GM23338 (cell line): ENCODE results near the gene MAP1LC3B2. TPM values are rescaled to one million over a fixed set of nuclear protein-coding genes. Genes with fewer than 3 reads are reported as not detected.

Experiments used
- ATAC-seq: fragments of 200-7000 bp; cut with Tn5 transposase; 3 replicates; pipeline ENCODE4 v1.9.1; 2020
- DNase-seq: peaks from one replicate; pipeline ENCODE4 v3.0.0-alpha.2; 2015; ENCODE audit warnings: low spot score
- H2AFZ ChIP-seq: fragments of 200-600 bp; sonication (generic); 2 replicates; pipeline ENCODE4 v1.8.0; 2016; ENCODE audit warnings: antibody characterized with exemption, mild to moderate bottlenecking, moderate library complexity
- H3F3A ChIP-seq: fragments of 200-600 bp; sonication (generic); replicated peaks from 2 replicates; pipeline ENCODE4 v1.8.0; 2017; ENCODE audit warnings: antibody characterized with exemption, mixed run types, low read depth
- H3K27ac ChIP-seq: fragments of 200-600 bp; sonication (generic); 2 replicates; pipeline ENCODE4 v1.6.1; 2016; ENCODE audit warnings: low read depth
- H3K27me3 ChIP-seq: fragments of 200-600 bp; sonication (generic); 2 replicates; pipeline ENCODE4 v1.8.0; 2016; ENCODE audit warnings: mild to moderate bottlenecking, mixed run types, moderate library complexity; ENCODE audit not compliant: insufficient read depth
- H3K36me3 ChIP-seq: fragments of 200-600 bp; sonication (generic); 2 replicates; pipeline ENCODE4 v1.8.0; 2016; ENCODE audit warnings: mild to moderate bottlenecking; ENCODE audit not compliant: insufficient read depth
- H3K4me1 ChIP-seq: fragments of 200-600 bp; sonication (generic); 2 replicates; pipeline ENCODE4 v1.8.0; 2016; ENCODE audit warnings: mild to moderate bottlenecking, moderate library complexity; ENCODE audit not compliant: insufficient read depth
- H3K4me2 ChIP-seq: fragments of 200-600 bp; sonication (generic); 2 replicates; pipeline ENCODE4 v1.7.1; 2017; ENCODE audit warnings: mixed run types
- H3K4me3 ChIP-seq: fragments of 200-600 bp; sonication (generic); 2 replicates; pipeline ENCODE4 v1.6.1; 2016; ENCODE audit warnings: mixed run types
- H3K79me2 ChIP-seq: fragments of 200-600 bp; sonication (generic); replicated peaks from 2 replicates; pipeline ENCODE4 v1.8.0; 2017; ENCODE audit warnings: mild to moderate bottlenecking; ENCODE audit not compliant: insufficient read depth
- H3K9me2 ChIP-seq: fragments of 200-600 bp; sonication (generic); 2 replicates; pipeline ENCODE4 v1.8.0; 2017; ENCODE audit not compliant: insufficient read depth
- H4K20me1 ChIP-seq: fragments of 200-600 bp; sonication (generic); replicated peaks from 2 replicates; pipeline ENCODE4 v1.8.0; 2017; ENCODE audit warnings: mild to moderate bottlenecking; ENCODE audit not compliant: insufficient read depth
- H3K27ac Mint-ChIP-seq: 2 replicates; pipeline ENCODE4 v1.8.0; 2020; ENCODE audit warnings: inconsistent platforms, mild to moderate bottlenecking, moderate library complexity, mixed read lengths
- H3K27me3 Mint-ChIP-seq: 3 replicates; pipeline ENCODE4 v1.8.0; 2022; ENCODE audit warnings: low read depth, mild to moderate bottlenecking, moderate library complexity, mixed read lengths, inconsistent platforms; ENCODE audit not compliant: insufficient read depth, poor library complexity
- H3K36me3 Mint-ChIP-seq: 3 replicates; pipeline ENCODE4 v1.8.0; 2021; ENCODE audit warnings: low read depth, mild to moderate bottlenecking, inconsistent platforms, moderate library complexity, mixed read lengths
- H3K4me1 Mint-ChIP-seq: 3 replicates; pipeline ENCODE4 v1.8.0; 2020; ENCODE audit warnings: mild to moderate bottlenecking, inconsistent platforms, mixed read lengths
- H3K4me3 Mint-ChIP-seq: 3 replicates; pipeline ENCODE4 v1.8.0; 2021; ENCODE audit warnings: moderate library complexity, mild to moderate bottlenecking, inconsistent platforms, mixed read lengths
- H3K9me3 Mint-ChIP-seq: 3 replicates; pipeline ENCODE4 v1.8.0; 2020; ENCODE audit warnings: moderate library complexity, mild to moderate bottlenecking, inconsistent platforms, mixed read lengths
- CREB1 ChIP-seq: fragments of 250-450 bp; sonication (Bioruptor Pico); IDR thresholded peaks from 2 replicates; pipeline ENCODE4 v1.5.0; 2020; ENCODE audit warnings: low read depth, mild to moderate bottlenecking, moderate library complexity
- ETS1 ChIP-seq: IDR thresholded peaks from 2 replicates; pipeline ENCODE4 v1.6.1; 2016; ENCODE audit warnings: antibody characterized with exemption
- EZH2 ChIP-seq: fragments of 200-600 bp; sonication (generic); IDR thresholded peaks from one replicate; pipeline ENCODE4 v1.8.0; 2017; ENCODE audit warnings: antibody characterized with exemption, mild to moderate bottlenecking, low read depth; ENCODE audit not compliant: unreplicated experiment
- JUNB ChIP-seq: IDR thresholded peaks from one replicate; pipeline ENCODE4 v1.6.1; 2016; ENCODE audit warnings: antibody characterized with exemption; ENCODE audit not compliant: unreplicated experiment
- POLR2AphosphoS5 ChIP-seq: IDR thresholded peaks from 2 replicates; pipeline ENCODE4 v1.6.1; 2016; ENCODE audit warnings: antibody characterized with exemption, low read depth
- STAT1 ChIP-seq: IDR thresholded peaks from one replicate; pipeline ENCODE4 v1.6.1; 2016; ENCODE audit warnings: antibody characterized with exemption; ENCODE audit not compliant: unreplicated experiment
- ZNF331 ChIP-seq: fragments of 250-450 bp; sonication (Bioruptor Pico); IDR thresholded peaks from 2 replicates; pipeline ENCODE4 v1.5.0; 2020; ENCODE audit warnings: low read depth, mild to moderate bottlenecking, moderate library complexity
- polyA plus RNA-seq: library from polyadenylated mRNA; unstranded; fragments of >200 nt; fragmentation: Nextera tagmentation; extraction: Ambion mirVana; gene quantifications from 2 replicates; pipeline ENCODE4 v1.2.1, GENCODE V29; 2016
- total RNA-seq: library from RNA; depleted of rRNA; stranded (reverse); fragments of >200 nt; shearing (Covaris generic); gene quantifications from 2 replicates; pipeline ENCODE4 v1.2.3, GENCODE V29; 2014
- TF ChIP-seq, protein P1 (sequence below): IDR thresholded peaks from one replicate; pipeline ENCODE4 v1.6.1; 2018; ENCODE audit warnings: antibody characterized with exemption; ENCODE audit not compliant: unreplicated experiment
- TF ChIP-seq, protein P2 (sequence below), 2 experiments: fragments of 200-600 bp in 1 of 2; sonication (generic) in 1 of 2; conservative IDR thresholded peaks; 2 replicates each; pipeline versions ENCODE4 v1.5.1 to v1.6.1; 2016 to 2017; ENCODE audit warnings: antibody characterized with exemption in 2 of 2, low read depth in 2 of 2, mild to moderate bottlenecking in 2 of 2, moderate library complexity in 1 of 2

The MAP1LC3B2 gene
- total and polyA plus RNA-seq, 2 experiments from 2014 or later = 1.3 to 6.7 TPM

DNA sequence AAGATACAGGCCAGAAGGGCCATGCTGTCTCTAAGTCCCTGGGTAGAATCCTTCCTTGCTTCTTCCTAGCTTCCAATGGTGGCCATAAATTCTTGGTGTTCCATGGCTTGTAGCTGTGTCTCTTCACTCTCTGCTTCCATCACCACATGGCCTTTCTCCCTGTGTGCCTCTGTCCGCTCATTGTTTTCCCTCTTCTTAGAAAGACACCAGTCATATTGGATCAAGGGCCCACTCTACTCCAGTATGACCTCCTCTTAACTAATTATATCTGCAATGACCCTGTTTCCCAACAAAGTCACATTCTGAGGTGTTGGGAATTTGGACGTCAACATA is 7.6 kb upstream of the MAP1LC3B2 start (continued):
- TF ChIP-seq EZH2 = no peak
- TF ChIP-seq ETS1 = no peak
- TF ChIP-seq, protein P1, sequence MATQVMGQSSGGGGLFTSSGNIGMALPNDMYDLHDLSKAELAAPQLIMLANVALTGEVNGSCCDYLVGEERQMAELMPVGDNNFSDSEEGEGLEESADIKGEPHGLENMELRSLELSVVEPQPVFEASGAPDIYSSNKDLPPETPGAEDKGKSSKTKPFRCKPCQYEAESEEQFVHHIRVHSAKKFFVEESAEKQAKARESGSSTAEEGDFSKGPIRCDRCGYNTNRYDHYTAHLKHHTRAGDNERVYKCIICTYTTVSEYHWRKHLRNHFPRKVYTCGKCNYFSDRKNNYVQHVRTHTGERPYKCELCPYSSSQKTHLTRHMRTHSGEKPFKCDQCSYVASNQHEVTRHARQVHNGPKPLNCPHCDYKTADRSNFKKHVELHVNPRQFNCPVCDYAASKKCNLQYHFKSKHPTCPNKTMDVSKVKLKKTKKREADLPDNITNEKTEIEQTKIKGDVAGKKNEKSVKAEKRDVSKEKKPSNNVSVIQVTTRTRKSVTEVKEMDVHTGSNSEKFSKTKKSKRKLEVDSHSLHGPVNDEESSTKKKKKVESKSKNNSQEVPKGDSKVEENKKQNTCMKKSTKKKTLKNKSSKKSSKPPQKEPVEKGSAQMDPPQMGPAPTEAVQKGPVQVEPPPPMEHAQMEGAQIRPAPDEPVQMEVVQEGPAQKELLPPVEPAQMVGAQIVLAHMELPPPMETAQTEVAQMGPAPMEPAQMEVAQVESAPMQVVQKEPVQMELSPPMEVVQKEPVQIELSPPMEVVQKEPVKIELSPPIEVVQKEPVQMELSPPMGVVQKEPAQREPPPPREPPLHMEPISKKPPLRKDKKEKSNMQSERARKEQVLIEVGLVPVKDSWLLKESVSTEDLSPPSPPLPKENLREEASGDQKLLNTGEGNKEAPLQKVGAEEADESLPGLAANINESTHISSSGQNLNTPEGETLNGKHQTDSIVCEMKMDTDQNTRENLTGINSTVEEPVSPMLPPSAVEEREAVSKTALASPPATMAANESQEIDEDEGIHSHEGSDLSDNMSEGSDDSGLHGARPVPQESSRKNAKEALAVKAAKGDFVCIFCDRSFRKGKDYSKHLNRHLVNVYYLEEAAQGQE = no peak
- TF ChIP-seq POLR2AphosphoS5 = no peak

- no peaks in the 10 kb centered on the region for H3K79me2 ChIP-seq
- no peak for TF ChIP-seq ZNF331 (CRISPR knock-in tag)
- TF ChIP-seq, protein P2, sequence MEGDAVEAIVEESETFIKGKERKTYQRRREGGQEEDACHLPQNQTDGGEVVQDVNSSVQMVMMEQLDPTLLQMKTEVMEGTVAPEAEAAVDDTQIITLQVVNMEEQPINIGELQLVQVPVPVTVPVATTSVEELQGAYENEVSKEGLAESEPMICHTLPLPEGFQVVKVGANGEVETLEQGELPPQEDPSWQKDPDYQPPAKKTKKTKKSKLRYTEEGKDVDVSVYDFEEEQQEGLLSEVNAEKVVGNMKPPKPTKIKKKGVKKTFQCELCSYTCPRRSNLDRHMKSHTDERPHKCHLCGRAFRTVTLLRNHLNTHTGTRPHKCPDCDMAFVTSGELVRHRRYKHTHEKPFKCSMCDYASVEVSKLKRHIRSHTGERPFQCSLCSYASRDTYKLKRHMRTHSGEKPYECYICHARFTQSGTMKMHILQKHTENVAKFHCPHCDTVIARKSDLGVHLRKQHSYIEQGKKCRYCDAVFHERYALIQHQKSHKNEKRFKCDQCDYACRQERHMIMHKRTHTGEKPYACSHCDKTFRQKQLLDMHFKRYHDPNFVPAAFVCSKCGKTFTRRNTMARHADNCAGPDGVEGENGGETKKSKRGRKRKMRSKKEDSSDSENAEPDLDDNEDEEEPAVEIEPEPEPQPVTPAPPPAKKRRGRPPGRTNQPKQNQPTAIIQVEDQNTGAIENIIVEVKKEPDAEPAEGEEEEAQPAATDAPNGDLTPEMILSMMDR (conservative IDR thresholded peaks at IDR 0.05; ENCODE audit: low read depth in 2 of 2) = no peak
- no peak for TF ChIP-seq ETS1
- TF ChIP-seq JUNB = no peak
- no peak for TF ChIP-seq STAT1
- no peak for TF ChIP-seq CREB1
- Mint-ChIP-seq H3K4me3 (no peak overlapping the region), H3K36me3 (no peaks in the 10 kb centered on the region), H3K27me3 (peaks cover under 1% of the 10 kb centered on the region), H3K4me1 (peaks cover 3% of the 10 kb centered on the region; the same call in 2 of the 3 replicates), H3K9me3 (no peaks in the 10 kb centered on the region), H3K27ac (no peak overlapping the region)
- no peaks in the 10 kb centered on the region; the same call in 1 of the 2 replicates for H3K36me3 ChIP-seq
- no peak overlapping the region for H3K27ac ChIP-seq
- no peaks in the 10 kb centered on the region for H3F3A ChIP-seq
- 0 out of 2 replicates have a peak, but pooled peaks cover 3% of the 10 kb centered on the region for H3K9me2 ChIP-seq
- H4K20me1 ChIP-seq = no peaks in the 10 kb centered on the region
- no peak for ATAC-seq
- H3K4me3 ChIP-seq = no peak overlapping the region
- no peaks in the 10 kb centered on the region for H3K4me1 ChIP-seq
- DNase-seq = no peak
- H3K4me2 ChIP-seq = no peak overlapping the region
- 0 out of 2 replicates have a peak overlapping the region, but pooled peaks have one; percentile 59 for H2AFZ ChIP-seq
- no peaks in the 10 kb centered on the region for H3K27me3 ChIP-seq
Measured at GRCh38 chr12:116551952-116552772, 7.0 kb upstream of the MAP1LC3B2 start.
